CD8-positive, alpha-beta memory T cell (primary cell): Measurements from ENCODE around the gene CD96. TPM values are rescaled to one million over a fixed set of nuclear protein-coding genes. Genes with fewer than 3 reads are reported as not detected.
"Not testable (repeated sequence)": the region's sequence is repeated elsewhere in the genome, so short reads cannot be mapped to it uniquely, and the experiment has no call there.

Source experiments
- CTCF ChIA-PET: fragments of 350-600 bp; sonication (Branson Sonifier 250); formaldehyde crosslinking; loops from one replicate; lab custom pipeline; 2021; ENCODE audit warnings: antibody characterized with exemption; lab: Charles Lee
- POLR2A ChIA-PET: fragments of 350-600 bp; sonication (Branson Sonifier 250); formaldehyde crosslinking; loops from one replicate; lab custom pipeline; 2021; ENCODE audit warnings: antibody characterized with exemption; lab: Charles Lee
- DNase-seq, 5 donors: peaks; one replicate each; pipeline versions ENCODE4 v3.0.0 to v3.0.0-alpha.2; 2020 to 2022; ENCODE audit warnings: mixed read lengths in 1 of 5
- H3K27ac ChIP-seq: one replicate; pipeline ENCODE4 v1.7.0; 2013; ENCODE audit warnings: low read depth, mild to moderate bottlenecking, low read length, moderate library complexity
- H3K27me3 ChIP-seq: 2 replicates; pipeline ENCODE4 v1.7.0; 2013; ENCODE audit warnings: low read length, mild to moderate bottlenecking; ENCODE audit not compliant: insufficient read depth, poor library complexity, severe bottlenecking
- H3K36me3 ChIP-seq: 2 replicates; pipeline ENCODE4 v1.7.0; 2013; ENCODE audit warnings: mild to moderate bottlenecking, low read length, moderate library complexity; ENCODE audit not compliant: insufficient read depth
- H3K4me1 ChIP-seq: 2 replicates; pipeline ENCODE4 v1.7.0; 2013; ENCODE audit warnings: mild to moderate bottlenecking, low read length, moderate library complexity; ENCODE audit not compliant: insufficient read depth
- H3K4me3 ChIP-seq: 2 replicates; pipeline ENCODE4 v1.7.0; 2013; ENCODE audit warnings: mild to moderate bottlenecking, low read length
- H3K9me3 ChIP-seq: 2 replicates; pipeline ENCODE4 v1.7.0; 2013; ENCODE audit warnings: mild to moderate bottlenecking, low read length
- H3K27ac Mint-ChIP-seq, 8 donors: one replicate each; pipeline ENCODE4 v1.8.0; 2020 to 2021; ENCODE audit warnings: mixed read lengths in 8 of 8, mild to moderate bottlenecking in 6 of 8, inconsistent platforms in 3 of 8, moderate library complexity in 3 of 8
- H3K27me3 Mint-ChIP-seq, 2 donors: one replicate each; pipeline ENCODE4 v1.8.0; 2020 to 2021; ENCODE audit warnings: mixed read lengths in 2 of 2, mild to moderate bottlenecking in 1 of 2, moderate library complexity in 1 of 2
- H3K36me3 Mint-ChIP-seq, 3 donors: one replicate each; pipeline ENCODE4 v1.8.0; 2020 to 2021; ENCODE audit warnings: mixed read lengths in 3 of 3, inconsistent platforms in 1 of 3, mild to moderate bottlenecking in 1 of 3
- H3K4me1 Mint-ChIP-seq, 3 donors: one replicate each; pipeline ENCODE4 v1.8.0; 2020 to 2021; ENCODE audit warnings: mixed read lengths in 3 of 3, inconsistent platforms in 1 of 3, mild to moderate bottlenecking in 1 of 3
- H3K4me3 Mint-ChIP-seq, 7 donors: one replicate each; pipeline ENCODE4 v1.8.0; 2020 to 2021; ENCODE audit warnings: mixed read lengths in 7 of 7, mild to moderate bottlenecking in 6 of 7, moderate library complexity in 4 of 7, inconsistent platforms in 2 of 7
- H3K9me3 Mint-ChIP-seq, 5 donors: one replicate each; pipeline ENCODE4 v1.8.0; 2020 to 2022; ENCODE audit warnings: mixed read lengths in 5 of 5, mild to moderate bottlenecking in 3 of 5, moderate library complexity in 2 of 5, inconsistent platforms in 1 of 5
- polyA plus RNA-seq: library from polyadenylated mRNA; unstranded; fragments of 300-500 nt; fragmentation: Illumina TruSeq; gene quantifications from one replicate; pipeline ENCODE4 v1.2.3, GENCODE V29; 2021
- total RNA-seq, 2 experiments: library from RNA; stranded (reverse); gene quantifications; one replicate each; pipeline ENCODE4 v1.2.3, GENCODE V29; 2021

The CD96 gene
- total and polyA plus RNA-seq, 3 experiments from 2014 or later: 69.1 to 262 (median 80.9) TPM

DNA sequence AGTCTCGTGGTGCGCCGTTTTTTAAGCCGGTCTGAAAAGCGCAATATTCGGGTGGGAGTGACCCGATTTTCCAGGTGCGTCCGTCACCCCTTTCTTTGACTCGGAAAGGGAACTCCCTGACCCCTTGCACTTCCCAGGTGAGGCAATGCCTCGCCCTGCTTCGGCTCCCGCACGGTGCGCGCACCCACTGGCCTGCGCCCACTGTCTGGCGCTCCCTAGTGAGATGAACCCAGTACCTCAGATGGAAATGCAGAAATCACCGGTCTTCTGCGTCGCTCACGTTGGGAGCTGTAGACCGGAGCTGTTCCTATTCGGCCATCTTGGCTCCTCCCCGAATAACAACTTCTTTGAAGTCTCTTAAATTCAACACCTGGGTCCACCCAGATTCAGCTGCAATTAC, 19.9 kb downstream of the CD96 start:
- H3K27ac Mint-ChIP-seq: peak overlapping the region in 3 of 8 donors; percentile 22 to 29 (median 27)
- H3K36me3 ChIP-seq, H3K27me3 Mint-ChIP-seq, H3K27ac ChIP-seq, H3K4me3 ChIP-seq, POLR2A ChIA-PET, H3K27me3 ChIP-seq, CTCF ChIA-PET, H3K9me3 Mint-ChIP-seq, DNase-seq, H3K9me3 ChIP-seq: not testable (repeated sequence)
- H3K4me1 ChIP-seq: peaks cover 24% of the 10 kb centered on the region
- peaks cover 4 to 10% (median 10%) of the 10 kb centered on the region in 3 donors for H3K36me3 Mint-ChIP-seq
- H3K4me1 Mint-ChIP-seq: peaks cover 46 to 51% (median 50%) of the 10 kb centered on the region in 3 donors
- peak overlapping the region in 6 of 7 donors; percentile 34 to 86 (median 58) for H3K4me3 Mint-ChIP-seq

DNA sequence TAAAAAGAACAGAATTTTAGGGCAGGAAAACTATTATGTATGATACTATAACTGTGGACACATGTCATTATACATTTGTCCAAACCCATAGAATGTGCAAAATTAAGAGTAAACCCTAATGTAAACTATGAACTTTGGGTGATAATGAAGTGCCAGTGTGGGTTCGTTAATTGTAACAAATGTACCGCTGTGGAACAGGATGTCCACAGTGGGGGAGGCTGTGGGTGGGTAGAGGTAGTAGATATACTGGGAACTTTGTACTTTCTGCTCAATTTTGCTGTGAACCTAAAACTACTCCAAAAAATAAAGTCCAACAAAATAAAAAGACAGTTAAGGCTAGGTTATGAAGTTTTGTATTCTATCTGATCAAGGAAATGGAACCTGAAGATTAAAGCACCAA, 24.8 kb downstream of the CD96 start:
- Mint-ChIP-seq H3K27me3 (no peaks in the 10 kb centered on the region), H3K4me1 (peaks cover 77 to 96% (median 94%) of the 10 kb centered on the region in 3 donors), H3K9me3 (peaks cover 0 to 1% (median 0%) of the 10 kb centered on the region in 5 donors), H3K4me3 (peak overlapping the region in 5 of 7 donors; percentile 12 to 49 (median 46)), H3K36me3 (peaks cover 12 to 53% (median 33%) of the 10 kb centered on the region in 3 donors), H3K27ac (peak overlapping the region; percentile 1 to 85 (median 72))
- ChIA-PET POLR2A (no interaction called here), CTCF (no interaction called here)
- Histone ChIP-seq H3K4me1 (peaks cover 34% of the 10 kb centered on the region), H3K36me3 (peaks cover 9% of the 10 kb centered on the region), H3K27me3 (no peaks in the 10 kb centered on the region), H3K27ac (no peak overlapping the region), H3K4me3 (no peak overlapping the region), H3K9me3 (no peaks in the 10 kb centered on the region)
- no peak for DNase-seq

DNA sequence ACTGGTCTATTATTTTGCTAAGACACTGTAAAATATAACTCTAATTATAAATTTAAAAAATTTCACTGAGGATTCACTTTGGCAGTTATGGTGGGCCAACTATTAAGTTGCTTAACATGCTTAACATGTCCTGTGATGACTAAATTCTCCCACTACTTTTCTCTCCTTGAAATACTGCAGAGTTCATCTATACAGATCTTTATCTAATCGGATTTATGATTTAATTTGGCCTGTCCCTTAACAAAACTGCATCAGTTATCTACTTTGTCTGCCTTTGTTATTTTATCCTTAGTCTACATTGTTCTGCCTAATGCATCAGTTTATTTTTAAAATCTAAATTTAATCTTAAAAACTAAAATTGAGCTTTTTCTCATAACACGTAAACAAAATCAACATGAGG, 26.4 kb downstream of the CD96 start:
- Histone ChIP-seq H3K27ac (no peak overlapping the region), H3K27me3 (no peaks in the 10 kb centered on the region), H3K4me1 (peaks cover 31% of the 10 kb centered on the region), H3K4me3 (no peak overlapping the region), H3K36me3 (peaks cover 15% of the 10 kb centered on the region), H3K9me3 (no peaks in the 10 kb centered on the region)
- ChIA-PET POLR2A (no interaction called here), CTCF (interaction anchor here (1.2 kb wide), 1 partner anchor 48 kb away, joined by 5 read pairs; no protein-coding TSS in a partner anchor)
- Mint-ChIP-seq H3K36me3 (peaks cover 8 to 63% (median 31%) of the 10 kb centered on the region in 3 donors), H3K27ac (peak overlapping the region in 3 of 8 donors; percentile 64 to 93 (median 64)), H3K4me1 (peaks cover 77 to 96% (median 94%) of the 10 kb centered on the region in 3 donors), H3K9me3 (no peaks in the 10 kb centered on the region), H3K4me3 (no peak overlapping the region), H3K27me3 (no peaks in the 10 kb centered on the region)
- no peak for DNase-seq

DNA sequence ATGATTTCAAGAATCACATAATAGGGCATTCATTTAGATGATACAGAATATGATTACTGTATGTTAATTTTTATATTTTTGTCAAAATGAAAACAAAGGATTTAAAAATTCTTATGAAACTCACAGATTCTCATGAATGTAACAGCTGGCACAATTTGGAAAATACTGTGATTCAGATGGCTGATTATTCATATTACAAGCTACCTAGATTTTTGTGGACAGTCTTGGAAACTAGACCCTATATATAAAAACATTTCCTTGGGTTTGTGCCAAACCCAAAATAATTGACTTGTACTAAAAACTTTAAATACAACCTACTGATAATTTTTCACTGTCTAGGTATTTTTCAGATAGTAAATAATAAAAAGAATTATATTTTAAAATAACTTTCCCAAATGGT, 26.9 kb downstream of the CD96 start:
- Mint-ChIP-seq H3K9me3 (no peaks in the 10 kb centered on the region), H3K36me3 (peaks cover 8 to 68% (median 33%) of the 10 kb centered on the region in 3 donors), H3K4me3 (no peak overlapping the region), H3K27ac (peak overlapping the region in 1 of 8 donors; percentile 23), H3K4me1 (peaks cover 76 to 96% (median 94%) of the 10 kb centered on the region in 3 donors), H3K27me3 (no peaks in the 10 kb centered on the region)
- no peak overlapping the region for H3K4me3 ChIP-seq
- no peak for DNase-seq
- CTCF ChIA-PET: interaction anchor here (1.2 kb wide), 1 partner anchor 47 kb away, joined by 5 read pairs; no protein-coding TSS in a partner anchor
- peaks cover 31% of the 10 kb centered on the region for H3K4me1 ChIP-seq
- H3K36me3 ChIP-seq: peaks cover 15% of the 10 kb centered on the region
- POLR2A ChIA-PET: no interaction called here
- no peaks in the 10 kb centered on the region for H3K27me3 ChIP-seq
- no peak overlapping the region for H3K27ac ChIP-seq
- no peaks in the 10 kb centered on the region for H3K9me3 ChIP-seq

DNA sequence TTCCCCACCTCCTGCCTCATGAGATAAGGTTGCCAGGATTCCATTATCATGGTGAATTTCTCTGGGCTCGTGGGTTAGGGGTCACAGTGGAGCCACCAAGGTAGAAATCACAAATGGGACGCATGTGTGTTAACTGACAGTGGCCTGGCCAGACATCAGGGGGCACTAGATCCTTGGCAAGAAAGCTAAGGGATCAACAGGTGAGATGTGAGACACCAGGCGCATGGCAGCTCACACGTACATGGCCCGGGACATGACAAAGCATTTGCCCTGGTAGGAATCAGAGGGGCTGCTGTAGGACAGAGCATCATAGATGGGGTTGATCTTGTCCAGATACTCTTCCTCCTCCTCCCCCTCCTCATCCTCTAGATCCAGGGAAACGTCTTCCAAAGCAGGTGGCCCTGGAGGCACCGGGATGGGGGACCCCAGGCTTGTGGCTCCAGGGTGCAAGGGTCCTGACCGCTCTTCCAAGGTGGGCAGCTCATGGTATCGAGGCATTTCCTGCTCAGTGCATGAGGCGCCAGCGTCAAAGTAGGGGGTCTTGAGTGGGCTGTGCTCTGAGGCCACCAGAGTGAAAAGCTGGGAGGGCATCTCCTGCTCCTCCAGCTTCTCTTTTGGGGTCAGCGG, 28.5 kb downstream of the CD96 start:
- Histone ChIP-seq H3K27ac (no peak overlapping the region), H3K4me1 (peaks cover 23% of the 10 kb centered on the region), H3K9me3 (no peaks in the 10 kb centered on the region), H3K27me3 (no peaks in the 10 kb centered on the region), H3K36me3 (peaks cover 15% of the 10 kb centered on the region), H3K4me3 (no peak overlapping the region)
- DNase-seq: no peak
- POLR2A ChIA-PET: no interaction called here
- peaks cover 8 to 72% (median 30%) of the 10 kb centered on the region in 3 donors for H3K36me3 Mint-ChIP-seq
- H3K27me3 Mint-ChIP-seq: no peaks in the 10 kb centered on the region
- H3K4me1 Mint-ChIP-seq: peaks cover 62 to 89% (median 86%) of the 10 kb centered on the region in 3 donors
- H3K27ac Mint-ChIP-seq: peak overlapping the region in 7 of 8 donors; percentile 25 to 91 (median 83)
- peak overlapping the region in 1 of 7 donors; percentile 73 for H3K4me3 Mint-ChIP-seq
- no peaks in the 10 kb centered on the region for H3K9me3 Mint-ChIP-seq
- CTCF ChIA-PET: interaction anchor here (0.6 to 1.1 kb wide), 3 partner anchors 40 to 493 kb away, joined by 3 to 6 read pairs (median 3); no protein-coding TSS in a partner anchor

DNA sequence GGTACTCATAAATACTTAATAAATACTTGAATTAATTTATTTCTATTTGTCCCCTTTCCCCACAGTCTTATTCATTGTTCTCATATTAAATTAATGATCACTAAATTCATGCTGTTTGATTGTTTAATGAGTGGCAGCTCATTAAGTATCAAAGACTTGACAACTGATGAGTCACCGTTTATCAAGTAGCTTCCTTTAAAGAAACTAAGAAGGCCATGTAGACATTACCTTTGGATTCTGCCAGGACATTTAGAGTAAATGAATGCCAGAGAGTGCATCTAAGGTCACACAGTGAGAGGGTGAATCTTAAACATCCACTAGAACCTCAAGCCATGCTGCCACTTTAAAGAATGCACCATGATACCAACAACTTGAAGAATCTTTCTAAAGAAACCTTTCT, 29.3 kb downstream of the CD96 start:
- Histone ChIP-seq H3K4me1 (peaks cover 20% of the 10 kb centered on the region), H3K27me3 (no peaks in the 10 kb centered on the region), H3K36me3 (peaks cover 15% of the 10 kb centered on the region), H3K4me3 (no peak overlapping the region), H3K27ac (no peak overlapping the region), H3K9me3 (no peaks in the 10 kb centered on the region)
- H3K27ac Mint-ChIP-seq: peak overlapping the region; percentile 25 to 88 (median 81)
- ChIA-PET POLR2A (no interaction called here), CTCF (interaction anchor here (0.6 to 1.1 kb wide), 3 partner anchors 39 to 494 kb away, joined by 3 to 6 read pairs (median 3); no protein-coding TSS in a partner anchor)
- peaks cover 8 to 72% (median 30%) of the 10 kb centered on the region in 3 donors for H3K36me3 Mint-ChIP-seq
- H3K27me3 Mint-ChIP-seq: no peaks in the 10 kb centered on the region
- no peaks in the 10 kb centered on the region for H3K9me3 Mint-ChIP-seq
- no peak overlapping the region for H3K4me3 Mint-ChIP-seq
- no peak for DNase-seq
- H3K4me1 Mint-ChIP-seq: peaks cover 60 to 89% (median 86%) of the 10 kb centered on the region in 3 donors

DNA sequence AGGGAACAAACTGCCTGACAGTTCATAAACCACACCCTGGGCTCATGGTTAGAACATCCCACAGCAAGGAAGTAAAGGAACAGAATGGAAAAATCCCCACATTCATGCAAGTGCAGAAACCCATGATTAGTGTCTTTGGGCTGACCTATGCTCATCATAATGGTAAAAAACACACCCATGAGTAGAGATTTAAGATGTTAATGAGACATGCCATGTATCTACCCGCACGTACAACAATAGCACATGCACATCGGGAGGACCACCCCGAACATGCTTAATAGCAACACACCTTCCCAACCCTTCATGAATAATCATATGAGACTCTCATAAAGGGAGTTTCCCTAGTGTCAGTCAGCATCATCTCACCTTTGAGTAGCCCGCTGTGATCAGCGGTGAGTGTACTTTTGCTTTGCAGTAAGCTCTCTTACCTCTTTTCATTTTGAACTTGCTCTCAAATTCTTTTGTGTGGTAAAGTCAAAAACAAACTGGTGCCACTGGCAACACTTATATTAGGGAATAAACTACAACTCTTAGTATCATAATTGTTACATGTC, 30.0 kb downstream of the CD96 start:
- peaks cover 8 to 74% (median 32%) of the 10 kb centered on the region in 3 donors for H3K36me3 Mint-ChIP-seq
- H3K9me3 Mint-ChIP-seq: no peaks in the 10 kb centered on the region
- ChIA-PET CTCF (interaction anchor here (1.0 kb wide), 1 partner anchor 44 kb away, joined by 6 read pairs; no protein-coding TSS in a partner anchor), POLR2A (no interaction called here)
- peaks cover 59 to 88% (median 86%) of the 10 kb centered on the region in 3 donors for H3K4me1 Mint-ChIP-seq
- peaks cover 15% of the 10 kb centered on the region for H3K36me3 ChIP-seq
- no peak overlapping the region for H3K27ac ChIP-seq
- peak overlapping the region in 5 of 7 donors; percentile 1 to 44 (median 18) for H3K4me3 Mint-ChIP-seq
- H3K27me3 ChIP-seq: no peaks in the 10 kb centered on the region
- no peak overlapping the region for H3K4me3 ChIP-seq
- DNase-seq: peak in 3 of 5 donors; percentile 15 to 51 (median 24)
- H3K27me3 Mint-ChIP-seq: no peaks in the 10 kb centered on the region
- H3K4me1 ChIP-seq: peaks cover 13% of the 10 kb centered on the region
- no peaks in the 10 kb centered on the region for H3K9me3 ChIP-seq
- H3K27ac Mint-ChIP-seq: peak overlapping the region; percentile 44 to 90 (median 78)

DNA sequence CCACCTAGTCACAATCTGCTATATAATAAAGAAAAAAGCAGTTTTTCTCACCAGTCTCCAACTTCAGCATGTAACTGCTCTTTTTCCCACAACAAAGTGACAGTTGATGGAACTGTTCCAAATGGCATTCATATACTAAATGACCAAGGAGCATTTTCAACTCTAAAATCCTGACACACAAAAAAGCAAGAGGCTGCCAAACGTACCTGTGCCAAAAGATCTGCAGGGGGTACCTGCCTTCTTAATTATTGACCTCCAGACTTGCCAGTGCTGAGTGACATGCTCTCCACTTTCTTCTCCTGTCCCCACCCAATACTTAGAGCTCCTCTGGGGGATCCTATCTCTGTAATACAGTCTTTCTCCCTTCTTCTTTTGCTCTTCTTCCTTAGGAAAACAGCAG, 35.1 kb downstream of the CD96 start:
- ChIA-PET CTCF (interaction anchor here (1.1 to 2.3 kb wide), 4 partner anchors 10 to 389 kb away, joined by 3 to 5 read pairs (median 4); no protein-coding TSS in a partner anchor), POLR2A (no interaction called here)
- Mint-ChIP-seq H3K27ac (peak overlapping the region in 7 of 8 donors; percentile 6 to 88 (median 55)), H3K36me3 (peaks cover 11 to 79% (median 32%) of the 10 kb centered on the region in 3 donors), H3K4me3 (no peak overlapping the region), H3K27me3 (no peaks in the 10 kb centered on the region), H3K9me3 (no peaks in the 10 kb centered on the region), H3K4me1 (peaks cover 61 to 89% (median 87%) of the 10 kb centered on the region in 3 donors)
- no peaks in the 10 kb centered on the region for H3K27me3 ChIP-seq
- H3K4me1 ChIP-seq: peaks cover 1% of the 10 kb centered on the region
- H3K9me3 ChIP-seq: no peaks in the 10 kb centered on the region
- peaks cover 40% of the 10 kb centered on the region for H3K36me3 ChIP-seq
- H3K27ac ChIP-seq: no peak overlapping the region
- no peak for DNase-seq
- H3K4me3 ChIP-seq: no peak overlapping the region
